ENCODE results near the gene BBLN.
A peak's percentile ranks its signal among the peaks of the same experiment; 100 is the strongest.
"Not testable (repeated sequence)": the region's sequence is repeated elsewhere in the genome, so short reads cannot be mapped to it uniquely, and the experiment has no call there.

Gene BBLN

GRCh38 chr9:128124873-128125579 is 35.0 kb upstream of the BBLN start:
- peak; percentile 80 for DNase-seq

- peak; percentile 32 for DNase-seq
Observed at GRCh38 chr9:128125580-128126354, 34.3 kb upstream of the BBLN start.

GRCh38 chr9:128127568-128127989 is 32.5 kb upstream of the BBLN start, which contains the start of gene PTGES2:
PTGES2 (minus strand) TSS chr9:128127729; CDS start chr9:128127717, 12 bp downstream.
- DNase-seq: peak; percentile 91

GRCh38 chr9:128127990-128128835 is 31.9 kb upstream of the BBLN start:
- peak; percentile 94 for DNase-seq

GRCh38 chr9:128128836-128129590 is 31.1 kb upstream of the BBLN start:
- no peak for DNase-seq

- DNase-seq: peak; percentile 4
Observed at GRCh38 chr9:128129976-128130590, 30.0 kb upstream of the BBLN start.

GRCh38 chr9:128130651-128131050 is 29.4 kb upstream of the BBLN start:
- not testable (repeated sequence) for DNase-seq

GRCh38 chr9:128131346-128131745 is 28.7 kb upstream of the BBLN start:
- not testable (repeated sequence) for DNase-seq

GRCh38 chr9:128132139-128132538 is 27.9 kb upstream of the BBLN start:
- not testable (repeated sequence) for DNase-seq

- not testable (repeated sequence) for DNase-seq
Observed at GRCh38 chr9:128135561-128135960, 24.5 kb upstream of the BBLN start.

- peak; percentile 44 for DNase-seq
Observed at GRCh38 chr9:128136816-128137793, 23.0 kb upstream of the BBLN start.

- DNase-seq: no peak
Observed at GRCh38 chr9:128138001-128138400, 22.1 kb upstream of the BBLN start.

- no peak for DNase-seq
Observed at GRCh38 chr9:128139621-128140020, 20.4 kb upstream of the BBLN start.

- no peak for DNase-seq
Observed at GRCh38 chr9:128141604-128142003, 18.5 kb upstream of the BBLN start.

- no peak for DNase-seq
Observed at GRCh38 chr9:128142061-128142460, 18.0 kb upstream of the BBLN start.

GRCh38 chr9:128142596-128142995 is 17.5 kb upstream of the BBLN start:
- no peak for DNase-seq

- DNase-seq: no peak
Observed at GRCh38 chr9:128143525-128144238, 16.4 kb upstream of the BBLN start.

GRCh38 chr9:128144239-128145181 is 15.6 kb upstream of the BBLN start:
- DNase-seq: no peak

- no peak for DNase-seq
Observed at GRCh38 chr9:128145536-128145935, 14.5 kb upstream of the BBLN start.
